HL-60/S4 treated with retinoic acid at 250 ng/mL for 4 days and 3 days (cell line): ENCODE data around the gene PAX1.

Experiments used
- in situ Hi-C: fragments of 300-500 bp; cut with MboI; formaldehyde crosslinking; loops from 2 replicates; pipeline ENCODE4 v1.7.0; 2022; ENCODE audit warnings: low sequenced_read_pairs

The PAX1 gene

DNA sequence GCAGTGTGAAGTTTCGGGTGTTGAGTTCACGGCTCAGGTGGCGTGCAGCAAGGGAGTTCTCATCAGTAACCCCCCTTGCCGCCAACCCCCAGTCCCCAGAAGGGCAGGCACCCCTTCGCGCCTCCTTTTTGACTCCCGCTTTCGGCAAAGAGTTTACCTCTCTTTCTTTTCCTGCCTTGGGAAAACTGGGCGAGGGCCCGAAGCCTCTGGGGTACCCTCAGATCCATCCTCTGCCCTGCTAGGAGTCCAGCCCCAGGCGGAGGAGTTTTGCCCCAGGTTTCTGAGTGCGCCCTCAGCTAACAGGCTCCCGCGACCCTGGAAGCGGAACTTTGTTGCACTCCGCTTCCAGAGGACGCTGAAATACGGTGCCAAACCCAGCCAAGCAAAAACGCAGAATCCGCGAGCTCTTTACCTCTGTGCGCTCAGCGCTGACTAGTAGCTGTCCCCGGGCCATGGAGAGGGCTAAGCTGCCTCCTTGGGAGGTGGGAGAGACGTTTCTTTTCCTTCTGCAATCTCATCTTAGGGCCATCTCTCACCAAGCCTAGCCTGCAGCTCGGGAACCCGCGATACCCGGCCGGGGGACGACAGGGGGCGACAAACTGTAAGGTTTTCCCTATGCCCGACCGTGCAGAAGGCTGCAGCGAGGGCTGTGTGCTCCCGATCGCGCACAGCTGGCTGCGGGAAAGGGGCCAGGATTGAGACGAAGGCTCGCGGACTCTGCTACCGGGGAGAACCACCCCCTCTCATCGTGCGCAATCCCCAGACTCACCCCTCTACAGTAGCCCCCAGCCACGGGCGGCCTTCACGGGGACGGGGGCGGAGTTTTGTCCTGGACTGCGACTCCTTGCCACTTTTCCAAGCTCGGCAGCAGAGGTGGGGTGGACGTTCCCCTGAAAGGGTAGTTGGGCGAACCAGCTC is 2.7 kb upstream of the PAX1 start:
- in situ Hi-C loops, result no loop called here

DNA sequence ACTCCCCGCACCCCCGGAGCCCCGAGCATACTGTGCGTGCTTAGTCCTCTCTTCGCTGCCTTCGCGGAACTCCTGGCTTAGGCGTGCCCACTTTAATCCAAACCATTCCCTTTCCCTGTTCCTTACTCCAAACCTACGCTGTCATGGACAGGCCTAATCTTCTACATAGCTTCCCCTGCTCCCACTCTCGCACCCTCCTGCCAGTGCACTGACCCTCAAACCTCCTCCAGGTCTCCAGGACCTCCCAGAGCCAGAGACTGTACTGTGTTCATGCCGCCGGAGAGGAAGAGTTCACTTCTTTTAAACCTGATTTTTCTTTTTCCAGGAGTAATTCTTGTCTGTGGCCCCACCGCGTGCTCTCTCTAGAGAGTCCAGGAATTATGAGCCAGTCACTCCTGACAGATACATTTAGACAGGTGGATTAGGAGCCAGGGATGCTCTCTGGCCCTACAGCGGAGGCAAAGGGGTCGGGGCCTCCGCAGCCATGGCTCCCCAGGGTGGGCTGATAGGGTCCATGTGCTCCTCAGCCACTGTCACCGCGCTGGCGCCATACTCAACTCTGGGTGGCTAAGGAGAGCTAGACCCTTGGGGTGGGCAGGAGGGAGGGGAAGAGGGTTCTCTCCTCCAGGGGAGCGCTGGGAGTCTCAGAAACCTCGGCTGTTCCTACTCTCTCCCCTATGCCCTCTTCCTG is 1.6 kb upstream of the PAX1 start:
- in situ Hi-C loops, result no loop called here

DNA sequence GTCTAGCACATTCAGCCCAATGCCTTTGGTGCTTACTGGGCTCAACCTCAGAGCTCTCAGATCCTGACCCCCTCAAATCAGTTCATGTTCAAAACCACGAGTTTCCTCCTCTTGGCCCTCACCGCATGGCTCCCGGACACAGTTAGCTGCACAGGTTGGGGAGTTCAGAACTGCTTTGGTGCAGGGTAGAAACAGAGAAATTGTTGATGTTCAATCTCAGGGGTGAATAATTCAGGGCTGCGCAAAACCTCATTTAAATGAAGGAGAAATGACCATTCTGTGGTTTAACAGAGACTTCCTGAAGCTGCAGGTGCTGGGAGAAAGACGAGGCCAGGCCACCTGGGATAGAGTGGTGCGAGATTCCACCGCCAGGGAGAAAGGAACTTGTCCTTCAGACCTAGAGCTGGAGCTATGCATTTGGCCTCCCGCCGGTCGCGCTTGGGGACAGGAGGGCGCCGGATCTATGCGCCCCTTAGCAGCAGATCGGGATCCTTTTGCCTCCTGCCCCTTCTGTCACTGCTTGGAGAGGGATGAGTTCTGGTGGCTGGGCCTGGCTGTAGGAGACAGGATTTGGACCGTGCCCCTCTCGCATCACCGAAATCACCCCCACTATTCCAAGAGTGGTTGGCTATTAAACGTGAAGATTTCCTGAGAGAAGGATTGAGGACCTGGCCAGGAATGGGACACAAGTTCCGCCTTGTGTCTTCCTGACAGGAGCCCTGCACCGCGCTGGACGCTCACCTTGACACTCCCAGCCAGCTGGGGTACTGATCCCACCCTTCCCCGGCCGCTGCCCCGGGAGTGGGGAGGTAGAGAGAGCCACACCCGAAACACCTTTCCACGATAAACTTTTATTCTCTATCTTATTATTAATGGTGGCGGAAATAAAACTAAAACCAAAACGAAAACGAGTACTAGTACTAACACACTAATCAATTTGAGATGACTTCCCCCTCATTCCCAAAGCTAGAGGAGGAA is 767 bp upstream of the PAX1 start:
- in situ Hi-C loops, result no loop called here

DNA sequence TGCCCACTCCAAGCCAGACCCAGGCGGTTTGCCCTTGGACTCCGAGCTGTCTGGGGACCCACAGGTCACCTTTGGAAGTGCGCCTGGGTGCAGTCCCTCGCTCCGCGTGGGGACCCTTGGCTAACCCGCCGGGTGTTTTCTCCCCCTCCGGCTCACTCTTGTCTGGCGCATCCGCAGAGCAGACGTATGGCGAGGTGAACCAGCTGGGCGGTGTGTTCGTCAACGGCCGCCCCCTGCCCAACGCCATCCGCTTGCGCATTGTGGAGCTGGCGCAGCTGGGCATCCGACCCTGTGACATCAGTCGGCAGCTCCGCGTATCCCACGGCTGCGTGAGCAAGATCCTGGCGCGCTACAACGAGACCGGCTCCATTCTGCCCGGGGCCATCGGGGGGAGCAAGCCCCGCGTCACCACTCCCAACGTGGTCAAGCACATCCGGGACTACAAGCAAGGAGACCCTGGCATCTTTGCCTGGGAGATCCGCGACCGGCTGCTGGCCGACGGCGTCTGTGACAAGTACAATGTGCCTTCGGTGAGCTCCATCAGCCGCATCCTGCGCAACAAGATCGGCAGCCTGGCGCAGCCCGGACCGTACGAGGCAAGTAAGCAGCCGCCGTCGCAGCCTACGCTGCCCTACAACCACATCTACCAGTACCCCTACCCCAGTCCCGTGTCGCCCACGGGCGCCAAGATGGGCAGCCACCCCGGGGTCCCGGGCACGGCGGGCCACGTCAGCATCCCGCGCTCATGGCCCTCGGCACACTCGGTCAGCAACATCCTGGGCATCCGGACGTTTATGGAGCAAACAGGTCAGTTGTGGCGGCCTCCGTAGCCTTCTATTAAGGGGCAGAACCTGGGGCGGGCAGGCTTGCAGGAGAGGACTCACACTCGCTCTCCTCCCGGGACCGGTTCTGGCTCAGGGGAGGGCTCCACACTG is 1.1 kb downstream of the PAX1 start:
- in situ Hi-C loops, result no loop called here

DNA sequence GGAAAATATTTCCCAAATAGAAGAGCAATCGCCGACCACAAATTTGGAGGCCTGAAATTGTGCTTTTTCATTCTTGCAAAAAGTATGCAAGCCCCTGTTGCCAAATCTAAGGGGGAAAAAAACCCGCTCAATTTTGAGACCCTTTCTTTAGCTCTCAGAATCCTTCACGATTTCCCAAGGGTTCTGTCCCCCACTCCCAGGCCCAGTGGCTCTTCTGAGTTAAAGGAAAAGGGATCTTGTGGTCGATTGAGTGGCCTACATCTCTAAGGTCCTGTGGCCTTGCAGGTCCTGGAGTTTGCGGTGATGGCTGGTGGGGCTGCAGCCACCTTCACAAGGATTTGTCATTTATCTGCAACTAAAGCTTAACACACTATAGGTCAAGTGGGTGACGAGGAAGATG is 1.8 kb downstream of the PAX1 start:
- in situ Hi-C loops, result no loop called here

DNA sequence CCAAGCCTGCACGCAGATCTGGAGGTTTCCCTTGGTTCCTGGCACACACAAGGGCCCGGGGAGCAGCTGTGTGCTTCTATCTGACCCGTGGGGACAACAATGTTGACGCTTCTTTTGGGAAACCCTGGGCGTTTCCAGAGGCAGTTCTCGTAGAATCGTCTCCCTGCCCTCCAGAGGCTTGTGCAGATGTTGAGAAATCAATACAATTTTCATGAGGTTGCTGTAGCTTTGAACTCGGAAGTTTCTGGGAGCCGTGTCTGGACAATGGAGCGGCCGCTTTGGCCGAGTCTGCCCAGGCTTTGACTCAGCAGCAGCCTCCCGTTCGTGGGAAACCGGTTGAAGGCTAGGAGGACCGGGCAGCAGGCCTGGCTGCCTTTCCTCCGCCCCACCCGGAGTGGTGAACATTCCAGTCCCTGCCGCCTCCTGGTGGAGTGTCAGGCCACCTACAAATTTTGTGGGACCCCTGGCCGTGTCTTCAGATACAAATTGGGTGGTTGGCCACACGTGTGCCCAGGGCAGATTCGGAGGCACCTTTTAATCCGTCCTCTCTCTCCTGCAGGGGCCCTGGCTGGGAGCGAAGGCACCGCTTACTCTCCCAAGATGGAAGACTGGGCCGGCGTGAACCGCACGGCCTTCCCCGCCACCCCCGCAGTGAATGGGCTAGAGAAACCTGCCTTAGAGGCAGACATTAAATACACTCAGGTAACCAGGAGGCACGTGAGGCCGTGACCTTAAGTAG is 2.7 kb downstream of the PAX1 start:
- in situ Hi-C loops, result no loop called here

DNA sequence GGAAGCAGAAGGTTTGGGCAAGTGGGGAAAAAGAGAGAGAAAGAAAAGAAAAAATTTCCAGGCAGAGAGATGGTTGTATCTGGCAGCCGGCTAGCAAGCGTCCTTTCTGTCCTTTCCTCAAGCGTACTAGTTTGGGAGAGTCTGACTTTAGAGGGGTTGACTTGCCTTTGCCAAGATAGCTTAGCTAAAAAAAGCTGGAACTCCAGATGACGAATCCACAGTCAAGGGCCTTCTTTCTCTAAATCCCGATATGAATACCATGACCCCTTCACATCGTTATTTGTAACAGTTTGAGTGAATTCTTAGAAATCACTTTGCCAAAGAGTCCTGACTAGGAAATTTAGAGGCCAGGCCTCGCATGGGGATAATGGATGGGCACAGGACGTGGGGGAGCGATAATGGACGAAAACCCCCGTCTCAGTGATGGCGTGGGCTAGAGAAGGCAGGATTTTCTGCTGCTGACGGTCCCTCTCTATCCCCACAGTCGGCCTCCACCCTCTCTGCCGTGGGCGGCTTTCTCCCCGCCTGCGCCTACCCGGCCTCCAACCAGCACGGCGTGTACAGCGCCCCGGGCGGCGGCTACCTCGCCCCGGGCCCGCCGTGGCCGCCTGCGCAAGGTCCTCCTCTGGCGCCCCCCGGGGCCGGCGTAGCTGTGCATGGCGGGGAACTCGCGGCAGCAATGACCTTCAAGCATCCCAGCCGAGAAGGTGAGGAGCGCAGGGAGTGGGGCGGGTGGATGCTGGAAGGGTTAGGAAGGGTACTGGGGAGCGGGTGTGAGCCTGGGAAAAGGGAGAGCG is 3.5 kb downstream of the PAX1 start:
- in situ Hi-C loops, result no loop called here

DNA sequence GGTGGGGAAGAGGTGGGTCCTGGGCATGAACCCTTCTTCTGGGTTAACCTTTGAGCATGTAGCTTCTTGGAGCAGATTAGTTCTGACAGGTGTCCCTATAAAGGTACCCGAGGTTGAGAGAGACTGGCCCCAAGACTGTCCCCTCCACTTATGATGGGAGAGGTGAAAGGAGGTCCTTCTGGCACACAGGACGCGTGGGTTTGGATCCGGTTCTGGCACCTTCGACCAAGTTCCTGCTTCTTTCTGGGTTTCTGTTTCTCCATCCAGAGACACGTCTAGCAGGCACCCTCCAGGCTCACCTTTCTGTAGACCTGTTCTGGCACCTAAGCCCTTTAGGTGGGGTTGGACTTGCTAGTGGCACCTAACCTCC is 4.1 kb downstream of the PAX1 start:
- in situ Hi-C loops, result no loop called here

DNA sequence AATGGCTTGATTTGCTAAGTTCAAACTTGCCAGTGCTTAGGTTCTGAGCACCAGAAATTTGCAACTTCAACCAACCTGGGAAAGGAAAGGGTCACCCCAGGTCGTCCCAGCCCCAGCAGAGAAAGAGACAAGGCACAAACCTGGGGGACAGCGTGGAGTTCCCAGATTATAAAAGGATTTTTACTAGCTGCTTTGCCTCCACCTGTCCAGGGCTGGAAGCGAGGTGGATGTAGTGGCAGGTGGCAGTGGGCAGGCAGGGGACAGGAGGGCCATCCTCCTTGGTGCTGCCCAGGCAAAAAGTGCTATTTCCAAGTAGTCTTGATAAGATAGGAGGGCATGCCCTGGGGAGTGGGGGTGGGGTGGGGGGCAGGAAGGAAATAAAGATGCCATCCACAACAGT is 4.9 kb downstream of the PAX1 start:
- in situ Hi-C loops, result no loop called here

DNA sequence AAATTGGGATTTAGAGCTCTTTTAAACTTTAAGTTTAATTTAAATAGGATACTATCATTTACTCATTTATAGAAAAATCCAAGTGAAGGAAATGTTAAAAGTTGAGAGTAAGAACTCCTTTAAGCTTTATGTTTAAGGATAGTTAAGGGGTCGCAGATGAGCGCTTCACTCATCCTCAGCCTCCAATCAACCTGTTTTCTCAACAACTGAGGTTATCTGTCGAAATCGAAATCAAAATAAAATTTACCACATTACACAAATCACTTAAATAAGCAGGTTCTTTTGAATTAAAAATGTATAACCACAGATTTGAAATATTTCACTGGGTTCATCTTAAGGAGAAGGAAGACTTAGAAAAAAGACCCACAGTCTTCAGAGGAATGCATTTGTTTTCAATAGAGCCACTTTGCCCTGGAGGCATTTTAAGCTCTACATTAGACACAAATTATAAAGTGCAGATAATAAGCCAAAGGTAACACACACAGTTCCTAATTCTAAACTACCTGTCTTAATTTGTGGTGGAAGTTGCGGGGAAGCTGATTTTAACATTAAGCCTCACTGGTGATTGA is 5.5 kb downstream of the PAX1 start:
- in situ Hi-C loops, result no loop called here

DNA sequence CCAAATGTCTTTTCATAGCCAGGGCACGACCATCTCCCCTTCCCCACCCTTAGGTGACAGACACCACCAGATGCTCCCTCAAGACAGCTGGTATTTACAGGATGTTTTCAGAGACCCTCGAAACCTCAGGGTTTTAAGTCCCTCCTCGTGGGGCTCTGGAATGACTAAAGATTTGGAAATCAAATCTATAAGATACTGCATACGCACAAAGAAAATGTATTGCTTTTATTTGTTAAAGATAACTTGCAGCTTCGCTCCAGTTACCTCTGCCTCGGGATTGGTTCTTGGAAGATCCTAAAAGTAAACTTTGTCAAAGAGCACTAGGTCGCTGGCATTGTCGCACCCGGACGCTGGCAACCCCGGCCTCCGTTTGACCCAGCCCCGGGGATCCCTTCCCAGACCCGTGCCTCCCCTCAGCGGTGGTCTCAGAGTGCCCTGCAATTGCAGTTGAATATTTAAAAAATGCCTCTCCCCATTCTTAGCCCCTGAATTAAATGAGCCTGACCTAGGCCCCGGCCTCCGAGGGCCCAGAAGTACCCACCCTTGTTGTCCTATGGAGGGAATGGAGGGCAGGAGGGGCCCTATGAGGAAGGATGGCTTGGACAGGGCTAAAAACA is 7.1 kb downstream of the PAX1 start:
- in situ Hi-C loops, result no loop called here

DNA sequence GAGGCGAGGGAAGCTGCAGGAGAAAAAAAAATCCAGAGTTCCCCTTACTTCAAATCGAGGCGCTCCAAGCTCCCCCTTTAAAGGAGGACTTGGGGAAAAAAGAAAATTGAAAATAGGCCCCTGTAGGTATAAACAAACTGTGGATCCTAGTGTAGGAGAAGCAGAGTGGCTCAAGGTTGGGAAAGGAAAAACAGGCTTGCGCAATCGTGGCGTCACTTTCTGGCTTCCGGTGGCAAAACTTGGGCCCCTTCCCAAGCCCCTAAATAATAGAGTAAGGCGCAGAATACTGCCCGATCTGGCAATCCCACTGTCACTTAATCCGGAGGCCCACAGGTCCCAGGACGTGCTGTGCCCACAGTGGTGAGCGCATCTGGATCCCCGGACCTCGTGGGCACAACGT is 8.0 kb downstream of the PAX1 start:
- in situ Hi-C loops, result no loop called here

DNA sequence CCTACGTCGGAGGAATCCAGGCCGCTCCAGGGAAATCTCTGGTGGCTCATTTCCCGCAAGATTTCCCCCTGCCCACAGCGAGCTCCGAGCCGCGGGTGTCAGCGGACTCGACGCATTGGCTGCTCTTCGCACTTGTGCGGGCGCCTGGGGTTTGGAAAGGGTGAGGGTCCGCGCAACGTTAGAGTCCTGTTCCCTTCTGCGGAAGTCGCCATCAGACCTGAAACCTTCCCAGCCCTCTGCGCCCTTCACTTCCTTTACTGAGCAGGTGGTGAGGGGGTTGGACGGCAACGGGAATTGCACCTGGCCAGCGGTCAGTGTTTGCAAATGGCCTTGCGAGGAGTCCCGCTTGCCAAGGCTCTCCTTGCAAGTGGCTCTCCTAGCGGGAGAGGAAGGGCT is 8.4 kb downstream of the PAX1 start:
- in situ Hi-C loops, result no loop called here

DNA sequence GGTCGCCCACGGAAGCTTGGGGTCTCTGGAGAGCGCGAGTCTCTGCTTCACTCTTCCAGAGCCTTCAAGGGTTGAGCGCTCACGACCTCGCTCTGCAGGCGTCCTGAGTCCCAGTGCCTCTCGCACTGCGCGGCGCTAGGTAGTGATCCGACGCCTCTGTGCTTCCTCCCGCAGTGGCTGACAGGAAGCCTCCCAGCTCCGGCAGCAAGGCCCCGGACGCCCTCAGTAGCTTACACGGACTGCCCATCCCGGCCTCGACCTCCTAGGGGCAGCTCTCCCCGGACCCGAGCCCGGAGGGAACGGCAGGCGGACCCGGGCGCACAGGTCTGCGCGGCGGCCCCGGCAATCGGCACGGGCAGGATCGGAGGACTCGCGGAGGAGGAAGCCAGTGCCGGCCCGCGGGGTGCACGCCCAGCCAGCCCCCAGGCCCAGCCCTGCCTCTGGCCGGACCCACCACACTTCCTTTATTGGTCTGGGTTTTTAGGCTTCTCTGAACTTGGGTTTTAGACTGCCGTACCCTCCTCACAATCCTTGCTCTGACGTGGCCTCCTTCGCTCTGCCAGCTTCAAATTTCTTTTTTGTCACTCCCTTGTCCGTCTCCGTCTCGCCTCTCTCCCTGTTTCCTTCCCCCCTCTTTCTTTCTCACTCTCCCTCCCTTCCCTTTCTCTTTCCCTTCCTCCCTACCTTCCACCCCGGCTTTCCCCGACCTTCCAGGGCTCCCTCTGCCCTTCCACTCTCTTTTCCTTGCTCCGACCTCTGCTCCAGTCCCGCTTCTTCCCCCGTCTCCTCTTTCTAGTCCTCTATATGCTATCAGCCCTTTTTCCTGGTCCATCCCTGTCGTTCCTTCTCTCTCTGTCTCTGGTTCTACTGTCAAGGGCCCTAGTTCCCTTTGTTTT is 9.1 kb downstream of the PAX1 start:
- in situ Hi-C loops, result no loop called here

DNA sequence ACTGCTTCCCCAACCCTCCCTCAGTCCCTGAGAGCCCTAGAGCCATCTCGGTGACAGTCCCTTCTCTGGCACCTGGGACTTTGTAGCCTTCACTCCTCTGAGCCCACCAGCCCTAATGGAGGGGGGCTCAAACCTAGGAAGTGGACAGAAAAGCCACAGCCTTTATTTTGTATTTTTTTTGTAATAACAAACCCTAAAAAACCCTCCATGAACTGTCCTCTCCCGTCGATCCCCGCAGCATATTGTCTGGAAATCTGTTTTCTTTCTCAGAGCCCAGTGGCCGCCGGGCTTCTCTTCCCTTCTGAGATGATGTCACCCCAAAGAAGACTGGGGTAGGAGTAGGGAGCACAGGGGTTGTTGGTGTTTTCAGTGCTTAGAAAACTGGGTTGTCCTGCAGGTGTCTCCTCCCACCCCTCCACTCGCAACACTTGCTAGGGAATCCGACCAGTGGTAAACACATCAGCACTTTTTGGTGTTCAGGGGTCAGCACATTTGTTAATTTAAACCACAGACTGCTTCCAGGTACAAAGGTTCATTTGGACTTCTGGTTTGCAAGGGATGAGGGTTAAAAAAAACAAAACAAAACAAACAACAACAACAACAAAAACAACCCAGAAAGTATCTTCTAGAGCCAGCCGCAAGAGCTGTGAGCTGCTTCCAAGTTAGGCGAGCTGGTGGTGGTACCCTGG is 9.9 kb downstream of the PAX1 start:
- in situ Hi-C loops, result no loop called here

DNA sequence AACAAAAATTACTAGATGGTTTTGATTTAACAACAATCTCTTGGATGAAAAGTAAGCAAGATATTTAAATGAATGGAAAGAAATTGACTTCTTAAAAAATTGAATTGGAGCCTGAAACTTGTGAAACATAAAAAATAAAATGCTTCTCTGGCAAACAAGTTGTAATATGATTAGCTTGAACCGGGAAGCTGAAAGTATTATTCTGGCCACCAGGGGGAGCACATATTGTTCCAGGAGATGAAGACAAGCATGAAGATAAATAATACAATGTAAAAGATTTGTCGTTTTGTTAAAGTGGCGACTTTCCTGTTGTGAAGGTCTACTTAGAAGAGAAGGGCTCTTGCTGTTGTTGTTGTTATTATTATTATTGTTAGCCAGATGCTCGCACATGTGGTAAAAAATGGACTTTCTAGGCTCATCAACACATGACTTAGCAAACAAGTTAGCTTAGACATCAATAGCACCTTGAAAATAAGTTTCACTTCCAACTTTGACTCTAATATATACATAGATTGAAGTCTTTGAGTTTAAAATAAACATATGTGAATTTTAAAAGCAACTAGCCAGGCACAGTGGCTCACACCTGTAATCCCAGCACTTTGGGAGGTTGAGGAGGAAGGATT is 14.2 kb downstream of the PAX1 start:
- in situ Hi-C loops, result no loop called here
